ENCODE results near the gene TWSG1. TPM values are rescaled to one million over a fixed set of nuclear protein-coding genes. Genes with fewer than 3 reads are reported as not detected.

Gene TWSG1
- total RNA-seq, 1 experiment from 2014 or later: 19.3 TPM

DNA sequence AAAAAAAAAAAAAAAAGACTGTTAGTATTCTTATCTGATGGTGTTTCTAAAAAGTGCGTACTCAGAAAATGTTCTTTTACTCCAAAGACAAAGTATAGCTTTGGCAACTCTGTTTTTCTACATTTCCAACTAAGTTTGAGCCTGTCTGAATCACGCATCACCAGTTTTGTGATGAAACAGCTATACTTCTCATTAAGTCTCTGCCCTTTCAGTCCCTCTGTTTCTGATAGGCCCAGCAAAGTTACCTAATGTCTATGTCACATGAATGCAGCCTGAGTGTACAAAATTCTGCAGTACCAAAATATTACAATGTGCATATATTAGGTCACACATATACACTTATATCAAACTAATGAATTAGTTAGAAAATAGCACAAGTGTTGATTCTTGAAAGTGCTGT is 22.4 kb downstream of the TWSG1 start:
- H3K9me3 Mint-ChIP-seq: peaks cover 4% of the 10 kb centered on the region; the same call in 1 of the 2 replicates
- CTCF ChIA-PET: interaction anchor here (1.8 kb wide), 1 partner anchor 9 kb away, joined by 7 read pairs; no protein-coding TSS in a partner anchor
- no peaks in the 10 kb centered on the region for H3K4me1 Mint-ChIP-seq
- H3K36me3 Mint-ChIP-seq: no peaks in the 10 kb centered on the region; the same call in 1 of the 2 replicates
- POLR2A ChIA-PET: no interaction called here
- no peaks in the 10 kb centered on the region for H3K27me3 Mint-ChIP-seq (ENCODE audit: low read depth)
- no peak overlapping the region for H3K4me3 Mint-ChIP-seq
- DNase-seq (ENCODE audit: low spot score) (no peak), ATAC-seq (no peak)
- no peak overlapping the region for H3K27ac Mint-ChIP-seq
- TF ChIP-seq FOXP1 (CRISPR knock-in tag; IDR thresholded peaks at IDR 0.05; ENCODE audit: borderline replicate concordance) (no peak), TP53 (CRISPR knock-in tag; IDR thresholded peaks at IDR 0.05) (no peak), NR2C2 (CRISPR knock-in tag; IDR thresholded peaks at IDR 0.05) (no peak), ZNF396 (CRISPR knock-in tag; IDR thresholded peaks at IDR 0.05; ENCODE audit: borderline replicate concordance) (no peak), RELA (CRISPR knock-in tag; IDR thresholded peaks at IDR 0.05; ENCODE audit: borderline replicate concordance) (no peak), JAZF1 (CRISPR knock-in tag; IDR thresholded peaks at IDR 0.05) (no peak), ZMAT4 (CRISPR knock-in tag; IDR thresholded peaks at IDR 0.05) (no peak), KAT7 (CRISPR knock-in tag; IDR thresholded peaks at IDR 0.05; ENCODE audit: borderline replicate concordance) (no peak), E2F5 (CRISPR knock-in tag; IDR thresholded peaks at IDR 0.05) (no peak), PRDM15 (CRISPR knock-in tag; IDR thresholded peaks at IDR 0.05) (no peak), ZNF532 (CRISPR knock-in tag; IDR thresholded peaks at IDR 0.05; ENCODE audit: borderline replicate concordance) (no peak)
- TF ChIP-seq, protein P1, sequence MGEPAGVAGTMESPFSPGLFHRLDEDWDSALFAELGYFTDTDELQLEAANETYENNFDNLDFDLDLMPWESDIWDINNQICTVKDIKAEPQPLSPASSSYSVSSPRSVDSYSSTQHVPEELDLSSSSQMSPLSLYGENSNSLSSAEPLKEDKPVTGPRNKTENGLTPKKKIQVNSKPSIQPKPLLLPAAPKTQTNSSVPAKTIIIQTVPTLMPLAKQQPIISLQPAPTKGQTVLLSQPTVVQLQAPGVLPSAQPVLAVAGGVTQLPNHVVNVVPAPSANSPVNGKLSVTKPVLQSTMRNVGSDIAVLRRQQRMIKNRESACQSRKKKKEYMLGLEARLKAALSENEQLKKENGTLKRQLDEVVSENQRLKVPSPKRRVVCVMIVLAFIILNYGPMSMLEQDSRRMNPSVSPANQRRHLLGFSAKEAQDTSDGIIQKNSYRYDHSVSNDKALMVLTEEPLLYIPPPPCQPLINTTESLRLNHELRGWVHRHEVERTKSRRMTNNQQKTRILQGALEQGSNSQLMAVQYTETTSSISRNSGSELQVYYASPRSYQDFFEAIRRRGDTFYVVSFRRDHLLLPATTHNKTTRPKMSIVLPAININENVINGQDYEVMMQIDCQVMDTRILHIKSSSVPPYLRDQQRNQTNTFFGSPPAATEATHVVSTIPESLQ (CRISPR knock-in tag; IDR thresholded peaks at IDR 0.05): no peak

- CTCF ChIA-PET: no interaction called here
- no peak for DNase-seq (ENCODE audit: low spot score)
- no peaks in the 10 kb centered on the region for H3K4me1 Mint-ChIP-seq
- ATAC-seq: no peak
- POLR2A ChIA-PET: no interaction called here
- H3K36me3 Mint-ChIP-seq: no peaks in the 10 kb centered on the region; the same call in 1 of the 2 replicates
- H3K27me3 Mint-ChIP-seq (ENCODE audit: low read depth): no peaks in the 10 kb centered on the region
- no peak overlapping the region for H3K4me3 Mint-ChIP-seq
- no peaks in the 10 kb centered on the region for H3K9me3 Mint-ChIP-seq
- H3K27ac Mint-ChIP-seq: no peak overlapping the region
- no peak for TF ChIP-seq ELF4 (CRISPR knock-in tag; IDR thresholded peaks at IDR 0.05; ENCODE audit: low read depth)
- TF ChIP-seq NFATC4 (CRISPR knock-in tag; IDR thresholded peaks at IDR 0.05): no peak
- no peak for TF ChIP-seq ZNF232 (CRISPR knock-in tag; IDR thresholded peaks at IDR 0.05)
- no peak for TF ChIP-seq ZBTB21 (CRISPR knock-in tag; IDR thresholded peaks at IDR 0.05; ENCODE audit: borderline replicate concordance)
- no peak for TF ChIP-seq ZNF396 (CRISPR knock-in tag; IDR thresholded peaks at IDR 0.05; ENCODE audit: borderline replicate concordance)
- TF ChIP-seq, protein P2, sequence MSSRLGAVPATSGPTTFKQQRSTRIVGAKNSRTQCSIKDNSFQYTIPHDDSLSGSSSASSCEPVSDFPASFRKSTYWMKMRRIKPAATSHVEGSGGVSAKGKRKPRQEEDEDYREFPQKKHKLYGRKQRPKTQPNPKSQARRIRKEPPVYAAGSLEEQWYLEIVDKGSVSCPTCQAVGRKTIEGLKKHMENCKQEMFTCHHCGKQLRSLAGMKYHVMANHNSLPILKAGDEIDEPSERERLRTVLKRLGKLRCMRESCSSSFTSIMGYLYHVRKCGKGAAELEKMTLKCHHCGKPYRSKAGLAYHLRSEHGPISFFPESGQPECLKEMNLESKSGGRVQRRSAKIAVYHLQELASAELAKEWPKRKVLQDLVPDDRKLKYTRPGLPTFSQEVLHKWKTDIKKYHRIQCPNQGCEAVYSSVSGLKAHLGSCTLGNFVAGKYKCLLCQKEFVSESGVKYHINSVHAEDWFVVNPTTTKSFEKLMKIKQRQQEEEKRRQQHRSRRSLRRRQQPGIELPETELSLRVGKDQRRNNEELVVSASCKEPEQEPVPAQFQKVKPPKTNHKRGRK (CRISPR knock-in tag; IDR thresholded peaks at IDR 0.05; ENCODE audit: borderline replicate concordance): no peak
- TF ChIP-seq ZNF219 (CRISPR knock-in tag; IDR thresholded peaks at IDR 0.05; ENCODE audit: borderline replicate concordance): no peak
- TF ChIP-seq, protein P3, sequence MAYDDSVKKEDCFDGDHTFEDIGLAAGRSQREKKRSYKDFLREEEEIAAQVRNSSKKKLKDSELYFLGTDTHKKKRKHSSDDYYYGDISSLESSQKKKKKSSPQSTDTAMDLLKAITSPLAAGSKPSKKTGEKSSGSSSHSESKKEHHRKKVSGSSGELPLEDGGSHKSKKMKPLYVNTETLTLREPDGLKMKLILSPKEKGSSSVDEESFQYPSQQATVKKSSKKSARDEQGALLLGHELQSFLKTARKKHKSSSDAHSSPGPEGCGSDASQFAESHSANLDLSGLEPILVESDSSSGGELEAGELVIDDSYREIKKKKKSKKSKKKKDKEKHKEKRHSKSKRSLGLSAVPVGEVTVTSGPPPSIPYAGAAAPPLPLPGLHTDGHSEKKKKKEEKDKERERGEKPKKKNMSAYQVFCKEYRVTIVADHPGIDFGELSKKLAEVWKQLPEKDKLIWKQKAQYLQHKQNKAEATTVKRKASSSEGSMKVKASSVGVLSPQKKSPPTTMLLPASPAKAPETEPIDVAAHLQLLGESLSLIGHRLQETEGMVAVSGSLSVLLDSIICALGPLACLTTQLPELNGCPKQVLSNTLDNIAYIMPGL (CRISPR knock-in tag; IDR thresholded peaks at IDR 0.05): no peak
Measured at GRCh38 chr18:9359796-9360195, 25.2 kb downstream of the TWSG1 start.
